CD4-positive, alpha-beta T cell treated with Interleukin-1 beta for 1 hour (primary cell): Measurements from ENCODE around the gene AIF1.

Experiments used
- DNase-seq, 2 donors: peaks; one replicate each; pipeline ENCODE4 v3.0.0-alpha.2; 2020 to 2022

The AIF1 gene

GRCh38 chr6:31642798-31643570 is 27.9 kb downstream of the AIF1 start:
- DNase-seq, result no peak

DNA sequence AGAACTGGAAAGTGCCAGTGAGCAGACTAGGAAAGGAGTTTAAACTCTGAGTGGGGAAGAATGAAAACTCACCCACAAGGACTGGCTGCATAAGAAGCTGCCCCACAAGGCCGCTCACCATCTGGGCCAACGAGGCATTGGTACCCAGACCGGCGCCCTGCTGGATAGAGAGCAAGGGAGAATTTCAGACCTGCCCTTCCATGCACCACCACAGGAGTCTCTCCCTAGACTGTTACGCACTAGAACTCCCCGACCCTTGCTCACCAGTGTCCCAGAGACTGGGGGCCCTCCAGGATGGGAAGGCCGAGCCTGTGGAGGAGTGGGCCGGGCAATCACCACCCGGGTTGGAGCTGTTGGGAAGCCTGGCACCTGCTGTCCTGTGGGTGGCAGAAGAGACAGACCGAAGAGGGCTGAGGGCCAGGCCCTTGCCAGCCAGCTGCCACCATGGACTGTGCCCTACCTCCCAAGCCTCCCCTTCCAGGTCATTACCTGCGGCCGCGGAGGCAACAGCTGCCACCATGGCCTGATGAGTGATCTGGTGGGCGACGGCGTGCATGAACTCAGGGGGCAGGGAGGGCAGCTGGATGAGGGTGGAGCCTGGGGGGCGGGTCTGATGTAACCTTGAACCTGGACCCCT is 28.9 kb downstream of the AIF1 start:
- no peak for DNase-seq

DNA sequence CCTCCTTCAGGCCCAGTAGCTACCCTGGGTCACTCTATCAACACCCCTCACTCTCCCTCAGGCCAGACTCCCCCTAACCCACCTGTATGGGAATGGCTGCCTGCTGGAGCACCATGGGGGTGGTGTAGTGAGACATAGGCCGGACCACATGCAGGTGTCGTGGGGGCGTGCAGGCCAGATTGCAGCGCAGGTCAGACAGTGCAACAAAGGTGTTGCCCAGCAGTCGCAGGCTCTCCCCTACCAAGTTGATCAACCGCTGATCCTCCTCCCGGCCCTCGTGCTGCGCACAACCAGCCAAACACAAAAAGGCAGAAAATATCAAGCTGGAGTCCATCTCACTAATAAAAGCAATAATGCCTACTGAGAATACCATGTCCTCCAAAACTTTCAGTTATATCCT is 30.3 kb downstream of the AIF1 start:
- no peak for DNase-seq

- no peak for DNase-seq
Observed at GRCh38 chr6:31651602-31652191, 36.7 kb downstream of the AIF1 start.

- peak; percentile 90 to 92 for DNase-seq
Observed at GRCh38 chr6:31652925-31653724, 38.1 kb downstream of the AIF1 start.

DNA sequence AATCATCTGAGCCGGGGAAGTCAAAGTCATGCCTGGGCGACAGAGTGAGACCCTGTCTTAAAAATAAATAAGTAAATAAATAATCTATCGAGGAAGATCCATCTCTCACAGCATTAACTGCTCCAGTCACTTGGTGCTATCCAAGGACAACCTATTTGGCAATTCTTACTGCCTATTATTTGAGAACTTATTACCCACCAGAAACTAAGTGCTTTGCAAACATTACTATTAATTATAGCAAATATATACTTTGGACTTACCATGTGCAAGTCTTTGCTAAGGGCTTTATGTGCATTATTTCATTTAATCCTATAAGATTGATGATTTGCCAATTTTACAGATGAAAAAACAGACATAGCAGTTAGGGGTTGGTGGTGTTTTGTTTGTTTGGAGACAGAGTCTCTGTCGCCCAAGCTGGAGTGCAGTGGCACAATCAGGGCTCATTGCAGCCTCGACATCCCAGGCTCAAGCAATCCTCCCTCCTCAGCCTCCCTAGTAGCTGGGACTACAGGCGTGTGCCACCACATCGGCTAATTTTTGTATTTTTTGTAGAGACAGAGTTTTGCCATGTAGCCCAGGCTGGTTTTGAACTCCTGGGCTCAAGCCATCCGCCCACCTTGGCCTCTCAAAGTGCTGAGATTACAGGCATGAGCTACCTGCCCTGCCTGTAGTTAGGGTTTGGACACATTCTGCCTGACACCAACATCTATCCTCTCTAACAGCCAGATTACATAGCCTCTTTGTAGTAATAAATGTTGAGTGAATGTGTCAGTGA is 39.7 kb downstream of the AIF1 start:
- no peak for DNase-seq

DNA sequence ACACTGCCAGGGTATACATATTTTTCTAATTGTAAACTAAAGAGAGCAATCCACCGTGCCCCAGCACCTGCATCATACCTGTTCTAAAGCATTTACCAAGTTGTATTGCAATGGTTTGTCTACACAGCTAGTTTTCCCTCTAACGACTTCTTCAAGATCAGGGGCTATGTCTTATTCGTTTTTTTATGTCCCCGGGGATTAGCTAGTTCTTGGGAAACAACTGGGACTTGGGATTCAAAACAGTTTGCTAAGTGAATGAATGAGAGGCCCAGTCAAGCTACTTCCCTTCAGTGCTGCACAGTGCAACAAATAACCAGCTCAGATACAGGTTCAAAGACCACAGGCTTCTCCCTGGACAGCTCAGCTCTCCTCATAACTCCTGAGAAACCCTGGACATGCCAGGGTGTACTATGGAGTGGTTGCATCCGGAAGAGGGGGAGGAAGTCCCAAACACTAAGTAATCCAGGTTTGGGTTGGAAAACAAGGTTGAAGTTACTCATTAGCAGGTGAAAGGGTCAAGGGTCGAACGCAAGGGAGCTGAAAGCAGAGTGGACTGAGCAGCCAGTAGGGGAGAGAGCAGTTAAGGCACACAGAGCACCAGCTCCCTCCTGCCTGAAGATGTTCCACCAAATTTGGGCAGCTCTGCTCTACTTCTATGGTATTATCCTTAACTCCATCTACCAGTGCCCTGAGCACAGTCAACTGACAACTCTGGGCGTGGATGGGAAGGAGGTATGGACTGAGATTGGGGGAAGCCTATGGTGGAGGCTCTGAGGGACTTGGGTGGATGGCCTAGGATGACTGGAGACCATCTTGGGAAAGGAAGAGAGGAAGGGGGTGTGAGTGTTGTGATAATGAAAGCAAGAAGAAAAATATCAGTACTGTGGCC is 40.6 kb downstream of the AIF1 start, which contains the start of gene APOM:
Gene APOM (plus strand): TSS at position 546 of the 889 bp plus-strand sequence. CDS start 73 bp downstream, at position 619.
- DNase-seq, result no peak

DNA sequence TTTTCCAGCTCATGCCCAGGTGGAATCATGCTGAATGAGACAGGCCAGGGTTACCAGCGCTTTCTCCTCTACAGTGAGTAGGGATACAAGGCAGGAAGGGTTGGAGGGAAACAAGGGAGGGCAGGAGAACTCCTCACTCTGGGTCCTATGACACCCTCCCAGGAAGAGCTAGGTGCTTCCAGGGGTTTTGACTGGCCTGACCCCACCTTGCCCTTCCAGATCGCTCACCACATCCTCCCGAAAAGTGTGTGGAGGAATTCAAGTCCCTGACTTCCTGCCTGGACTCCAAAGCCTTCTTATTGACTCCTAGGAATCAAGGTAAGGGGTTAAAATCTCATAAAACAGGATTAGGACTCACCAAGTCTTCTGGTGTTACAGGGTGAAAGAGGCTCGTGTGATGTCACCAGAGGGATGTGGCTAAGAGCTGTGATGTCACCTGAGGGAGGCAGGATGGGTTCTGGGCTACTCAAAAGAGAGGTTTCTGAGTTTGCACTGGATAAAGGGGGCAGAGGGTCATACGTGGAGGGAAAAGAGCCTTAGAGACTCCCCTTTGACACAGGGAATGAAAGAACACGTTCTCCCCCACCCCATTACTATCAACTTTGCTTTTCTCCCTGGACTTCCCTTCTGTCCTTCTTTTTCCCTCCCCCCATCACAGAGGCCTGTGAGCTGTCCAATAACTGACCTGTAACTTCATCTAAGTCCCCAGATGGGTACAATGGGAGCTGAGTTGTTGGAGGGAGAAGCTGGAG is 42.5 kb downstream of the AIF1 start:
- DNase-seq, result peak; percentile 29 to 31

DNA sequence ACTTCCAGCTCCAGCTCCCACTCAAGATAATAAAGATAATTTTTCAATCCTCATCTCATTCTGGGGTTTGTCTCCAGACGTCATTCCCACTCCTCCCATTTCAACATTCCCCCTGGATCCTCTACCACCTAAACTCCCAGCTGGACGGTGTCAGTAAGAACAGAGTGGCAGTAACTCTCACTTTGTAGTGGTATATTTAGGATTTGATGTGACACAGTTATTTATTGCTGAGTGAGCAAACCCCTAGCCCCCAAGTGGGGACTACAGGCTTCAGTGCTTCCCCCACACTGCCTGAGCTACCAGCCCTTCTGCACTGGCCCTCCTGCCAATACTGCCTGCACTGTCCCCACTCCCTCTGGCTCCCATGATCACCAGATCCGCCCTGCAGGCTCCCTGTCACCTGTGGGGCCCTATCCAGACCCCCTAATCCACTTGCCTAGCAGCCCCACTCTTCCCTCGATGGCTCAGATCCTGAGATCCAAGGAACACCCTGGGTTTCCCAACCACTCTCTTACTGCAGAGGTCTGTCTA is 43.2 kb downstream of the AIF1 start:
- DNase-seq, result no peak

DNA sequence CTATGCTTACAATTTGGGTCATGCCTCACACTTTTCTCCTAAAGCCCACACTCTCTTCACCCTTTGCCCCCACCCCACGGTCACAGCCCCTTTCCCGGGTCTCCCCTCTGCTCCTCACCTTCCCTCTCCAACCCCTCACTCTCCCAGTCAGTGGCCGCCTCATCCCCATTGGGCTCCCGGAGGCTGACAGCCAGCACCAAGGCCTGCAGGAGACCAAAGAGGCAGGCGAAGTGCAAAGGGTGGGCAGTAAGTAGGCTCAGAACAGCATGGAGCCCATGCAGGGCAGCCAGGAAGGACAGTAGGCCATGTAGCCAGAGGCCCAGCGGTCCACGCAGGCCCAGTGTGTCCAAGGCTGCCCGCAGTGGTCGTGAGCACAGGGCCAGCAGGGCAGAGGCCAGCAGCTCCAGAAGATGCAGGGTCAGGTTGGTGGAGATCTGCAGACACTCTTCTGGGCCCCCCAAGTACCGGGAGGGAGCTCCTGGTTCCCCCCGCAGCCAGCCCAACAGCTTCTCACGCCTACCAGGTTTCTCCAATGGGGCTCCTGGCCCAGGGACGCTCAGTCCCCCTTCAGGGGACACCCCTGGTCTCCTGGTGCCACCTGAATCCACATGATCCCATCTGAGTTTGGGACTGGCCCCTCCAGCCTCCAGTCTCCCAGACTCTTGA is 44.1 kb downstream of the AIF1 start:
- no peak for DNase-seq

GRCh38 chr6:31659649-31660380 is 44.8 kb downstream of the AIF1 start:
- DNase-seq, result peak; percentile 31 to 39

DNA sequence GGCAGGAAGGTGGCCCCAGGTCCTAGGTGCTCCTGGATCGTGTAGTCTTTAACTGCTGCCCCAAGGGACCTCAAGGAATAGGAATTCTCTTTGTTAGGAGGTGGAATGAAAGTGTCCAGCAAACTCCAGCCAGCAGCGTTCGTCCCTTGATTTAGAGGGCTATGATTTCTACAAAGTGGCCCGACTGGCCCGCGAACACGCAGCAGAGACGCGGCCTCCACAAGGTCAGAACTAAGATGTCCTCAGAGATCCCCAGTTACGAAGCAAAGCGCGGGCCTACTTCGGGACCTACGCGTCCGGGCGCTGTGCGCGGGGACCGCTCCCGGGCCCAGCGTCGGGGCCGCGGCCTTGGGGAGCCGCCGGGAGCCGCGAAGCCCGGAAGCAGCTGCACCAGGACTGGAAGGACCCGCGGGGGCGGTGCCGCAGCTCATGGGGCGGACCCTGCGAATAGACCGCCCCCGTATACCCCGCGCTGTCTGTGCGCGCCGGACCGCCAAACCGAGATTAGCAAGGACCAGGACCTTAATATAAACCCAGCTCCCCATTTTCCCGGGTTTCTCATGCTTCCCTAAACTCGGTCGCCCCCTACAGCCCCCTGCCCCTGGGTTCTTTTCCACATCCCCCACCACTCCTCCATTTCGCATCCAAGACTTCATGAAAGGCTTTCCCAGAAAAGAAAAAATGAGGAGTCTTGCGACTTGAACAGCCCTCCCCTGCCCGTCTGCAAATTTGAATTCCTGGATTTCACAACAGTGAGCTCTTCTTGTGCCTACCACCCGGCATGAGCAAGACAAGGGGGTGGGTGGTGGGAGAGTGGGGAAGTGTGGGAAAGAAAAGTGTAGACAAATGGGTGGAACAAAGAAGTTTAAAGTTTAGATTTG is 45.6 kb downstream of the AIF1 start, which contains the start of gene C6orf47:
Gene C6orf47 (minus strand): TSS at position 398 of the 881 bp plus-strand sequence. CDS start 831 bp downstream, outside the sequence.
- DNase-seq, result peak; percentile 76 to 78

GRCh38 chr6:31661262-31662123 is 46.5 kb downstream of the AIF1 start:
- DNase-seq, result no peak

DNA sequence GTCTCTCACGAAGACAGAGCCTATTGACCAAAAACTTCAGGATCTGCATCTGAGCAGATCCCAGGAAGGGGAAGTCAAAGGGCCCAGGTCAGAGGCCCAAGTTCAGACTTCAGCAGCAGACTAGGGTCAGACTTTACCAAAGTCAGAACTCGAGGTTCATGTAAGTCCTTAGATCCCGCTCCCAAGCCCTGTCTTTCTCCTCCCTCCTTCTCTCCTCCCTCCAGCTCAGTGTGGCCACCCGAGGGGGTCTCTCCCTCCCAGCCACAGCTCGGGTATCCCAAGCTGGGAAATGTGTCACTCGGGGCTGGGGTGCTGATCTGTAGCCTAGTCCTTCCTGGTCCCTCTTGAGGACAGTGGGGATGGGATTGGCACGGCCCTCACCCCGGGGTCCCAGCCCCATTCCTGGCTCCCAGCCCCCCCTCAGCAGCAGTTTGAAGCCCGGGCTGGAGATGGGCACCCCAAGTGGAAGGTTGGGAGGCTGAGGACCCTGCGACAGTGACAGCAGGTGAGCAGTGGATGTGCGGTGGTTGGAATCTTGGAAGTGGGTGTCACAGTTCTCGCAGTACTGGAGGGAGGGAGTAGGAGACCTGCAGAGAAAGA is 47.2 kb downstream of the AIF1 start:
- DNase-seq, result no peak

GRCh38 chr6:31663126-31663960 is 48.3 kb downstream of the AIF1 start:
- no peak for DNase-seq
